ENCODE measurements around the gene HHIPL1. TPM values are rescaled to one million over a fixed set of nuclear protein-coding genes. Genes with fewer than 3 reads are reported as not detected.
"Not testable (repeated sequence)": the region's sequence is repeated elsewhere in the genome, so short reads cannot be mapped to it uniquely, and the experiment has no call there.

HHIPL1 gene
- total RNA-seq, 6 experiments from 2014 or later: 0.43 to 1.4 (median 0.66) TPM

- no peaks in the 10 kb centered on the region for H3K4me1 ChIP-seq
- TF ChIP-seq POLR2A (IDR thresholded peaks at IDR 0.05): no peak
- TF ChIP-seq, protein P1, sequence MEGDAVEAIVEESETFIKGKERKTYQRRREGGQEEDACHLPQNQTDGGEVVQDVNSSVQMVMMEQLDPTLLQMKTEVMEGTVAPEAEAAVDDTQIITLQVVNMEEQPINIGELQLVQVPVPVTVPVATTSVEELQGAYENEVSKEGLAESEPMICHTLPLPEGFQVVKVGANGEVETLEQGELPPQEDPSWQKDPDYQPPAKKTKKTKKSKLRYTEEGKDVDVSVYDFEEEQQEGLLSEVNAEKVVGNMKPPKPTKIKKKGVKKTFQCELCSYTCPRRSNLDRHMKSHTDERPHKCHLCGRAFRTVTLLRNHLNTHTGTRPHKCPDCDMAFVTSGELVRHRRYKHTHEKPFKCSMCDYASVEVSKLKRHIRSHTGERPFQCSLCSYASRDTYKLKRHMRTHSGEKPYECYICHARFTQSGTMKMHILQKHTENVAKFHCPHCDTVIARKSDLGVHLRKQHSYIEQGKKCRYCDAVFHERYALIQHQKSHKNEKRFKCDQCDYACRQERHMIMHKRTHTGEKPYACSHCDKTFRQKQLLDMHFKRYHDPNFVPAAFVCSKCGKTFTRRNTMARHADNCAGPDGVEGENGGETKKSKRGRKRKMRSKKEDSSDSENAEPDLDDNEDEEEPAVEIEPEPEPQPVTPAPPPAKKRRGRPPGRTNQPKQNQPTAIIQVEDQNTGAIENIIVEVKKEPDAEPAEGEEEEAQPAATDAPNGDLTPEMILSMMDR (IDR thresholded peaks at IDR 0.05): peak in 1 of 4 donors; percentile 14
- intact Hi-C loops (cut with DNase I): no loop called here
- no peak overlapping the region for H3K27ac ChIP-seq
- H3K27me3 ChIP-seq: no peaks in the 10 kb centered on the region
- DNase-seq (no peak), ATAC-seq (peak in 3 of 4 donors; percentile 32 to 44 (median 36))
- H3K4me3 ChIP-seq: no peak overlapping the region
- 0% methylated on average over 4 of the region's 58 CpGs for WGBS (ENCODE audit: insufficient coverage, low coverage, low lambda C conversion rate, missing lambda C conversion rate)
- H3K9me3 ChIP-seq: no peaks in the 10 kb centered on the region
- no peaks in the 10 kb centered on the region for H3K36me3 ChIP-seq
These were observed 14.4 kb downstream of the HHIPL1 start for GRCh38 chr14:99659333-99659741.

DNA sequence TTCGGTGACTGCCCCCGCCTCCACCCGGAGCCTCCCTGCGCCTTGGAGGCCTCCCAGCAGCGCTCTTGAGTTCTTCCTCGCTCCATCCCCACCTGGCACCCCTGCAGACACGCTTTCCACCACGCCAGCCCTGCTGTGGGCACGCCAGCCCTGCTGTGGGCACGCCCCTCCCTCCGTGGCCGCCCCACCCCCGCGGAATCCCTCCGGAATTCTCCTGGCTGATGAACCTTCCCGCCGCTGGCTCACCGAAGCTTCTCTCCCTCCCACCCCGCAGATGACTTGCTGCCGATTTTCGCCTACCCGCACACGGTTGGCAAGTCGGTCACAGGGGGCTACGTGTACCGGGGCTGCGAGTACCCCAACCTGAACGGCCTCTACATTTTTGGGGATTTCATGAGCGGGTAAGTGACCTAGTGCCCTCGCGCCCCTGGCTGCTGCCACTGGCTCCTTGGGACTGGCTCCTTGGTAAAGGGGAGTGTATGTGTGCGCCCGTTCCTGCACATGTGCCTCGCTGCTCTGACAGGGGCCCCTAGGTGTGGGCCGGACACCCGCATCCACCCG is 15.2 kb downstream of the HHIPL1 start:
- no peaks in the 10 kb centered on the region for H3K36me3 ChIP-seq
- H3K4me3 ChIP-seq: no peak overlapping the region
- no peak for ATAC-seq
- no peak for TF ChIP-seq POLR2A (IDR thresholded peaks at IDR 0.05)
- DNase-seq: no peak
- intact Hi-C loops (cut with DNase I): no loop called here
- H3K27ac ChIP-seq: no peak overlapping the region
- no peaks in the 10 kb centered on the region for H3K4me1 ChIP-seq
- WGBS (ENCODE audit: insufficient coverage, low coverage, low lambda C conversion rate, missing lambda C conversion rate): 18% methylated on average over 15 of the region's 37 CpGs
- H3K9me3 ChIP-seq: no peaks in the 10 kb centered on the region
- H3K27me3 ChIP-seq: no peaks in the 10 kb centered on the region

- Histone ChIP-seq H3K9me3 (no peaks in the 10 kb centered on the region), H3K36me3 (no peaks in the 10 kb centered on the region), H3K4me1 (no peaks in the 10 kb centered on the region), H3K4me3 (no peak overlapping the region), H3K27ac (no peak overlapping the region), H3K27me3 (no peaks in the 10 kb centered on the region)
- ATAC-seq (no peak), DNase-seq (no peak)
- intact Hi-C loops (cut with DNase I): no loop called here
- no CpG with 5 or more reads among the region's 4 CpGs for WGBS (ENCODE audit: insufficient coverage, low coverage, low lambda C conversion rate, missing lambda C conversion rate)
- no peak for TF ChIP-seq POLR2A (IDR thresholded peaks at IDR 0.05)
- TF ChIP-seq, protein P1 (IDR thresholded peaks at IDR 0.05): no peak
These were observed 15.9 kb downstream of the HHIPL1 start for GRCh38 chr14:99660794-99661193.

- intact Hi-C loops (cut with DNase I); DNase-seq; H3K27me3 ChIP-seq: not testable (repeated sequence)
These were observed 16.3 kb downstream of the HHIPL1 start for GRCh38 chr14:99661206-99661605.

DNA sequence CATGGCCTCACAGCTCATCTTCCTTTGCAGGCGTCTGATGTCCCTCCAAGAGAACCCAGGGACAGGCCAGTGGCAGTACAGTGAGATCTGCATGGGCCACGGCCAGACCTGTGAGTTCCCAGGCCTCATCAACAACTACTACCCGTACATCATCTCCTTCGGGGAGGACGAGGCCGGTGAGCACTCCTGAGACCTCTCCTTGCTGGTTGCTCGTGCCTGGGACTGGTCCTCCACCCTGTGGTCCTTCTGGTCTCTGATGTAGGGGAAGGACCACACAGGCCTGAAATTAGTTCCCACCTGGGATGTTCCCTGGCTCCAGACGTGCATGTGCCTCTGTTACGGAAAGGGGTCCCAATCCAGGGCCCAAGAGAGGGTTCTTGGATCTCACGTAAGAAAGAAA is 17.9 kb downstream of the HHIPL1 start:
- Histone ChIP-seq H3K27ac (no peak overlapping the region), H3K9me3 (no peaks in the 10 kb centered on the region), H3K4me1 (no peaks in the 10 kb centered on the region), H3K36me3 (no peaks in the 10 kb centered on the region), H3K27me3 (no peaks in the 10 kb centered on the region), H3K4me3 (no peak overlapping the region)
- intact Hi-C loops (cut with DNase I): no loop called here
- TF ChIP-seq, protein P1 (IDR thresholded peaks at IDR 0.05): no peak
- no peak for TF ChIP-seq POLR2A (IDR thresholded peaks at IDR 0.05)
- no peak for DNase-seq
- 71% methylated on average over 5 of the region's 10 CpGs for WGBS (ENCODE audit: insufficient coverage, low coverage, low lambda C conversion rate, missing lambda C conversion rate)
- ATAC-seq: no peak

More at GRCh38 chr14:99661206-99661605, 16.3 kb downstream of the HHIPL1 start:
- H3K36me3 ChIP-seq, H3K4me3 ChIP-seq, H3K27ac ChIP-seq, H3K9me3 ChIP-seq, ATAC-seq, H3K4me1 ChIP-seq: not testable (repeated sequence)
